T47D (cell line): ENCODE results near the gene MPLKIP.
"Not testable (repeated sequence)": the region's sequence is repeated elsewhere in the genome, so short reads cannot be mapped to it uniquely, and the experiment has no call there.

Source experiments
- DNase-seq, 2 experiments: peaks; one replicate each; pipeline versions ENCODE4 v3.0.0 to v3.0.0-alpha.2; 2011 to 2012; ENCODE audit warnings: low read depth in 1 of 2, low spot score in 1 of 2
- JUND ChIP-seq: IDR thresholded peaks from 2 replicates; pipeline ENCODE4 v1.6.1; 2012; ENCODE audit warnings: low read depth
- in situ Hi-C: cut with HindIII; loops from 2 replicates; pipeline ENCODE4 v1.10.0; 2016; ENCODE audit warnings: low sequenced_read_pairs, low pct_unique_long_range_greater_than_20kb

The MPLKIP gene

GRCh38 chr7:40147371-40148246, 13.2 kb upstream of the MPLKIP start:
- no peak for TF ChIP-seq JUND
- in situ Hi-C loops, result no loop called here
- peak in 1 of 2 experiments; percentile 10 for DNase-seq

DNA sequence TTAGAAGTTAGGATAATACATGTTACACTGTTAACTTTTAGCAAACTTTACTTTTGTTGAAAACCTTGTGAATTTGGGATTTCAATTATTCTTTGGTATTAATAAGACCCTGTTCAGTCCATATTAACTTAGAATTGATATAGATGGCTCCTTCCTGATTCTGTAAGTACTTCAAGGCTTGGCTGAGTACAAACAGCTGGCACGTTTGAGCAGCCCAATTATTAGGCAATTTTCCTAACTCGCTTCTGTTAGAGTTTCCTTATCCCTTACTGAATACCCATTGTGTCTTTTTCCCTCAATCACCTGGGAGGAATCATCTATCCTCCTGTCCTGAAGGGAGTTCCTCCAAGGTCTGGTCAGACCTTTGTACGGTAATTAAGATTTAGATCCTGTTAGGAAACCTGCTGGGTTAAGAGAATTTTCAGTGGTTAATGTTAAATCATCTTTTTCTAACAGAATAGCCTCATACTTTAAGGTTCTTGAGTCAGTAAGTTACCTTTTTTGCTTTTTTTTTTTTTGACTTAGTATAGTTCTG, 11.2 kb upstream of the MPLKIP start:
- in situ Hi-C loops, DNase-seq: not testable (repeated sequence)

DNA sequence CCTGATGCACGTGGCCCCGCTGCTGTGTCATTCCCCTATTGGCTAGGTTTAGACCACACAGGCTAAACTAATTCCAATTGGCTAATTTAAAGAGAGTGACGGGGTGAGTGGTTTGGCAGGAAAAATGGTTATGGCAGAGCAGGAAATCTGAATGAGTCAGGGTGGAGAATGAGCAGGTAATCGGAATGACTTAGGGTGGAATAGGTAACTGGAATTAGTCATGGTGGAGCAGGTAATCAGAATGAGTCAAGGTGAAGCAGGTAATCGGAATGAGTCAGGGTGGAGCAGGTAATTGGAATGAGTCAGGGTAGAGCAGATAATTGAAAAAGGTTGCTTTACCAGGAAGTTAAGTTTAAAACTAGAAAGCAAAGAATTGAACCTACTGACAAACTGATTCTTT, 7.5 kb upstream of the MPLKIP start:
- DNase-seq, in situ Hi-C loops: not testable (repeated sequence)

DNA sequence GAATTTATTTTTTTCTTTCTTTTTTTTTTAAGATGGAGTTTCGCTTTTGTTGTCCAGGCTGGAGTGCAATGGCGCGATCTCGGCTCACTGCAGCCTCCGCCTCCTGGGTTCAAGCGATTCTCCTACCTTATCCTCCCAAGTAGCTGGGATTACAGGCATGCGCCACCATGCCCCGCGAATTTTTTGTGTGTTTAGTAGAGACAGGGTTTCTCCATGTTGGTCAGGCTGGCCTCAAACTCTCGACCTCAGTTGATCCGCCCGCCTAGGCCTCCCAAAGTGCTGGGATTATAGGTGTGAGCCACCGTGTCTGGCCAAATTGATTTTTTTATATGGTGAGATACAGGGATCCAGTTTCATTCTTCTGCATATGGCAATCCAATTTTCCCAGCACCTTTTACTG, 5.5 kb upstream of the MPLKIP start:
- in situ Hi-C loops, DNase-seq: not testable (repeated sequence)

DNA sequence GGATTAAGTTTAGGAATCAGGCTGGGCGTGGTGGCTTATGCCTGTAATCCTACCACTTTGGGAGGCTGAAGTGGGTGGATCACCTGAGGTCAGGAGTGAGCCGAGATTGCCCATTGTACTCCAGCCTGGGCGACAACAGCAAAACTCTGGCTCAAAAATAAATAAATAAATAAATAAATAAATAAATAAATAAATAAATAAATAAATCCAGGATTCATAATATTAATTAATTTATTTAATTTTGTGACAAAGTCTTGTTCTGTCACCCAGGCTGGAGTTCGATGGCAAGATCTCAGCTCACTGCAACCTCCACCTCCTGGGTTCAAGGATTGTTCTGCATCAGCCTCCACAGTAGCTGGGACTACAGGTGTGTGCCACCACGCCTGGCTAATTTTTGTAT, 4.6 kb upstream of the MPLKIP start:
- DNase-seq, result no peak
- in situ Hi-C loops, result no loop called here
- no peak for TF ChIP-seq JUND

- in situ Hi-C loops, result no loop called here
- DNase-seq, result no peak
- TF ChIP-seq JUND, result no peak
These were observed 3.1 kb upstream of the MPLKIP start for GRCh38 chr7:40137563-40137962.

DNA sequence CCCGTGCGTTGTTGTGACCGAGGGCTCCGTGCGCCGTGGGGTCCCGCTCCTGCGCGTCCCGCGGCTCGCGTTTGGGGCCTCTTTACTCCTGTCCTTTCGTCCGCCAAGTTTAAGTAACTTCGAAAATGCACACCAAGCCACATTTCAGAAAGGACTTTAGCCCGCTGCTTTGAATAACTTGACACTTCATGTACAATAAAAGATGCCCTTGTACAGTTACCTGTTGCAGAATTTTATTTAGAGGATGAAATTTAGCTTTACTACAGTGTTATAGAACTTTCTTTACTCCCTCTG, 842 bp upstream of the MPLKIP start:
- in situ Hi-C loops, result no loop called here
- no peak for TF ChIP-seq JUND

DNA sequence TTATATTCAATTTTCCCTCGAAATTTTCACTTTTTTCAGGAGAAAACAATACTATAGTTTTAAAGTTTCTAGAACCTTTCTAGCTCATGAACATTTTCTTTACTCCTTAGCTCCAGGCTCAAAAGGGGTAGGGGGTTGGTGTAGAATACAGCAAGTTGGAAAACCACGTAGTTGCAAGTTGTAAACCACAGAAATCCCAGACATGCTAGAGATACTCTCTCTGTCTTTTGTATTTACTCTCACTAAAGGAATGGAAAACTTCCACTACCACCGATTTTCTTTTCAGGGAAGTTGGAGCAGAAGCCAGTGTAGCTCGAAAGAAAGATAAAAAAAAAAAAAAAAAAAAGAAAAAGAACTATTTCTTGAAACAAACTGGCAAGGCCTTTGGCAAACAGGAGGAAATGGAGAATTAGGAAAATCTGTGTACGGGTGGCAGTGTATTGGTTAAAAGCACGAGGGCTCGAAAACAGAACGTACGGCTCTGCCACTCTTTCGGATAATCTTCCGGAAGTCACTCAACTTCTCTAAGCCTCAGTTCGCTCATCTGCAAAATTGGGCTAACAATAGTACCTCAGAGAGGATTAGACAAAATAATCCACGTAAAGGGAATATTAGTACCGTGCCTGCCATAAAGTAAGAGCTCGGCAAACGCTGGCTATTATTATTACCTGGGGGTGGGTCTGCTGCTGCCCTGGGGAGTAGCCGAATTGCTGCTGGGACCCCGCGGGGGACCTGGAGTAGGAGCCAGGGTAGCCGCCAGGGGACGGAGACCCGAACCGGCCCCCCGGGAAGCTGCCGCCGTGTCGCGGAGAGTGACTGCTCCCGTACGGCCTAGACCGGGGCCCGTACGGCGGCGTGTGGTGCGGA, 628 bp downstream of the MPLKIP start:
- in situ Hi-C loops, result no loop called here
- TF ChIP-seq JUND, result no peak
- DNase-seq, result peak; percentile 41 to 42

More for the DNA sequence above, 842 bp upstream of the MPLKIP start:
- no peak for DNase-seq

- no peak for TF ChIP-seq JUND
- DNase-seq, result no peak
- in situ Hi-C loops, result no loop called here
These were observed 11.5 kb downstream of the MPLKIP start for GRCh38 chr7:40122940-40123254.

DNA sequence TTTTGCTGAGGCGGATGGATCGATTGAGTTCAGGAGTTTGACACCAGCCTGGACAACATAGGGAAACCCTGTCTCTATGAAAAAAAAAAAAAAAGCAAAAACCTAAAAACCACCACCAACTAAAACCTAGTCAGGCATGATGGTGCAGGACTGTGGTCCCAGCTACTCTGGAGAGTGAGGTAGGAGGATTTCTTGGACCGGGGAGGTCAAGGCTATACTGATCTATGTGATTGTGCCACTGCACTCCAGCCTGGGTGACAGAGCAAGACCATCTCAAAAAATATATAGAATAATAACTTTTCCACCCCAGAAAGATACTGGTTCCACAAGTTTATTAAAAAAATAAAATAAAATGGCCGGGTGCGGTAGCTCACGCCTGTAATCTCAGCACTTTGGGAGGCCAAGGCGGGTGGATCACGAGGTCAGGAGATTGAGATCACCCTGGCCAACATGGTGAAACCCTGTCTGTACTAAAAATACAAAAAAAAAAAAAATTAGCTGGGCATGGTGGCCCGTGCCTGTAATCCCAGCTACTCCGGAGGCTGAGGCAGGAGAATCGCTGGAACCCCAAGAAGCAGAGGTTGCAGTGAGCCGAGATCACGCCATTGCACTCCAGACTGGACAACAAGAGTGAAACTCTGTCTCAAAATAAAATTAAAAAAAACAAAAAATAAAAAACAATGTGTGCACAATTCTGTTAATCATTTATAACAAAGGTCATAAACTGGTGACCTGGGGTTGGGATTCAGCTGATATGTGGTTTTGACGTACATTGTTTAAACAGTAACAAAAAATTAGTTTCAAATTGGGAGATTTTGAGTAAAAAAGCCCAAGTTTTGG, 12.1 kb downstream of the MPLKIP start:
- DNase-seq, in situ Hi-C loops: not testable (repeated sequence)

- in situ Hi-C loops, result no loop called here
- no peak for DNase-seq
These were observed 14.4 kb downstream of the MPLKIP start for GRCh38 chr7:40120020-40120419.

GRCh38 chr7:40118201-40118600, 16.2 kb downstream of the MPLKIP start:
- in situ Hi-C loops, DNase-seq: not testable (repeated sequence)

More at GRCh38 chr7:40120020-40120419, 14.4 kb downstream of the MPLKIP start:
- no peak for TF ChIP-seq JUND

DNA sequence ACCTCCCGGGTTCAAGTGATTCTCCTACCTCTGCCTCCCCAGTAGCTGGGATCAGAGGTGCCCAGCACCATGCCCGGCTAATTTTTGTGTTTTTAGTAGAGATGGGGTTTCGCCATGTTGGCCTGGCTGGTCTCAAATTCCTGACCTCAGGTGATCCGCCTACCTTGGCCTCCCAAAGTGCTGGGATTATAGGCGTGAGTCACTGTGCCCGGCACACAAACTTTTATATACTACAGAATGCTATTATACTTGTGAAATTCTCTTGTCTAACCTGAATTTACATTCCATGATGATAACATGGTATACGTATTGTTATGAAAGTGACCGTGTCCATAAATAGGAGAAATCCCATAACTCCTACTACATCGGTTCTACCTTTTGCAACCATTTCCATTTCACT, 17.2 kb downstream of the MPLKIP start:
- DNase-seq, in situ Hi-C loops: not testable (repeated sequence)
